Measurements from ENCODE around the gene CD79B. TPM values are rescaled to one million over a fixed set of nuclear protein-coding genes. Genes with fewer than 3 reads are reported as not detected.
A peak's percentile ranks its signal among the peaks of the same experiment; 100 is the strongest.

CD79B gene
- total and polyA plus RNA-seq, 3 donors from 2014 or later = 0.62 to 4.3 (median 0.87) TPM

DNA sequence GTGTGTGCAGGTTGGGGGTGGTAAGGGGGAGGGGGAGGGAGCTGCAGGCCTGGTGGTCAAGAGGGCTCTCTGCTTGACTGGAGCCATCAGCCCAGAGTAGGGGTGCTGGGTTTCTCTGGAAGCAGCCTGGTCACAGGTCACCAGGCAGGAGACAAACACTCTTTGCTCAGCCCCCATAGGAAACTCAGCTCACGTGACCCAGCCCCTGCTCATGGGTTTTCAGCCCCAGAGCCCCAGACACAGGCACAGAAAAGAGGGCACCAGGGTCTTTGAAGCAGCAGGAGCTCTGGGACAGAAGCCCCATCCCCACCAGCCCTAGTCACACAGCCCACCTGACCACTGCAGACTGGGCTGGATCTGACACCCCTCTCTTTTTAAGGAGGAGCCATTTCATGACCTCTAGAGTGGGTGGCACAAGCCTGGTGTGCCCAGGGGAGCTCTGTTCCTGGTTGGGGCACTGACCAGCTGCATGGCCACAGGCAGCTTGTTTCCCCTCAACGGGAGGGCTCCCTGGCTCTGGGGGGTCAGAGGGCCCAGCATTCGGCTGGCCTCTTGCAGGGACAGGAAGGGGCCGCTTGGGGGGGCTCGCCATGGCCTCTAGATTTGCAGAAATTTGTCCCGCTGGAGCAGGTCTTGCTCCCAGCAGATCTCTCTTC lies 13.8 kb upstream of the CD79B start:
- intact Hi-C loops (cut with DNase I; ENCODE audit: low total_unique reads) = no loop called here
- 75 to 90% methylated on average over 3 to 6 of the region's 6 CpGs for WGBS, 2 donors

DNA sequence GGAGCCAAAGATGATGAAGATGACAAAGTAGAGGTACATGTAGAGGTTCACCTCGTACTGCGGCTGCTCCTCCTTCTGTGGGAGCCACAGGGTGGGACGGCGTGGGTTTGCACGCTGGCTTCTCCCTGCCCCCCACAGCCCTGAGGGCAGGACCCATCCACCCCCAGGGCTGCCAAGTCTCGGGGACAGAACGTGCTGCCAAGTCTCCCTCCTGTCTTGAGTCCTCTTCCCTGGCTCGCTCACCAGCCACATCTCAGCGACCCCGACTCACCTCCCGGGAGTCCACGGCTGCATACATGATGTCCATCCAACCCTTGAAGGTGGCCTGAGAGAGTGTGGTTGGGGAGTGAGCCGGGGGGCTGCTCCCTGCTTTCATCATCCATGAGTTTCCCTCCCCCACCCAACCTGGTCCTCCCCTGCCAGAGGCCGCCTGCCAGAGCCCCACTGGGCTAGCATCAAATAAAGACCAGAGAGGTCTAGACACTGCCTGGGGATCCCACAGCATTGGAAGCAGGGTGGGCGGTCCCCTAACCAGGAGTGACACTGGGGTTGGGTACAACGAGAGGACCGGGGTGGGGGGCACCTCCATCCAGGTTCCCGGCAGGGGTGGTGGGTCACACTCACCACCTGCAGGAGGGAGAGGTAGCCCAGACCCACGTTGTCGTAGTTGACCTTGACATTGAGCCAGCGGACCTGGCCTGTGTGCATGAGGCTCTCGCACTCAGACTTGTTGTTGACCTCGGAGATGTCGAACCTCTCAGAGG lies 12.8 kb upstream of the CD79B start:
- H3K4me3 ChIP-seq = no peak overlapping the region
- H3K27ac ChIP-seq = no peak overlapping the region
- no peaks in the 10 kb centered on the region for H3K4me1 ChIP-seq
- H3K36me3 ChIP-seq (ENCODE audit: low read depth, missing control alignments) = no peaks in the 10 kb centered on the region
- no peaks in the 10 kb centered on the region for H3K9me3 ChIP-seq
- intact Hi-C loops (cut with DNase I; ENCODE audit: low total_unique reads) = no loop called here
- no peak for TF ChIP-seq POLR2A (IDR thresholded peaks at IDR 0.05)
- TF ChIP-seq, protein P1, sequence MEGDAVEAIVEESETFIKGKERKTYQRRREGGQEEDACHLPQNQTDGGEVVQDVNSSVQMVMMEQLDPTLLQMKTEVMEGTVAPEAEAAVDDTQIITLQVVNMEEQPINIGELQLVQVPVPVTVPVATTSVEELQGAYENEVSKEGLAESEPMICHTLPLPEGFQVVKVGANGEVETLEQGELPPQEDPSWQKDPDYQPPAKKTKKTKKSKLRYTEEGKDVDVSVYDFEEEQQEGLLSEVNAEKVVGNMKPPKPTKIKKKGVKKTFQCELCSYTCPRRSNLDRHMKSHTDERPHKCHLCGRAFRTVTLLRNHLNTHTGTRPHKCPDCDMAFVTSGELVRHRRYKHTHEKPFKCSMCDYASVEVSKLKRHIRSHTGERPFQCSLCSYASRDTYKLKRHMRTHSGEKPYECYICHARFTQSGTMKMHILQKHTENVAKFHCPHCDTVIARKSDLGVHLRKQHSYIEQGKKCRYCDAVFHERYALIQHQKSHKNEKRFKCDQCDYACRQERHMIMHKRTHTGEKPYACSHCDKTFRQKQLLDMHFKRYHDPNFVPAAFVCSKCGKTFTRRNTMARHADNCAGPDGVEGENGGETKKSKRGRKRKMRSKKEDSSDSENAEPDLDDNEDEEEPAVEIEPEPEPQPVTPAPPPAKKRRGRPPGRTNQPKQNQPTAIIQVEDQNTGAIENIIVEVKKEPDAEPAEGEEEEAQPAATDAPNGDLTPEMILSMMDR (IDR thresholded peaks at IDR 0.05) = no peak
- whole genome bisulfite sequencing, 2 donors = 64 to 67% methylated on average over 15 to 24 of the region's 24 CpGs
- DNase-seq = no peak
- H3K27me3 ChIP-seq = no peaks in the 10 kb centered on the region

More for the DNA sequence above, 13.8 kb upstream of the CD79B start:
- DNase-seq = no peak
- Histone ChIP-seq H3K4me1 (no peaks in the 10 kb centered on the region), H3K4me3 (no peak overlapping the region), H3K9me3 (no peaks in the 10 kb centered on the region), H3K27me3 (no peaks in the 10 kb centered on the region), H3K27ac (no peak overlapping the region), H3K36me3 (ENCODE audit: low read depth, missing control alignments) (no peaks in the 10 kb centered on the region)
- no peak for TF ChIP-seq POLR2A (IDR thresholded peaks at IDR 0.05)
- TF ChIP-seq, protein P1 (IDR thresholded peaks at IDR 0.05) = no peak

DNA sequence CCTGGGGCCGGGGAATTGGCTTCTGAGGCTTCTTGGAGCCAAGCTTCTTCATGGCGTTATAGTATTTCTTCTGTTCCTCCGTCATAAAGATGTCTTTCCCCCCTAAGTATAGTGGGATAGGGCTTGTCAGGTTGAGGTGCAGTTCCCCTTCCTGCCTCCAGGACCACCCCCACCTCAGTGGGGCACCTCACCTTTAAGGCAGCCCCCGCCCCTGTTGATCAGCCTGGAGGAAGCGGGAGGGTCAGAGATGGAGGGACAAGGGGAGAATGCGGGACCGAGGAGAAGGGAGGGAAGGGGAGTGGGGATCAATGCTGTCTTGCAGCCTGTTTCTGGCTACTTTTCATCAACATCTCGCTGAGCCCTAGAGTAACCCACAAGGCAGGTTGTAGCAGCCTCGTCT lies 11.6 kb upstream of the CD79B start:
- Histone ChIP-seq H3K9me3 (no peaks in the 10 kb centered on the region), H3K4me1 (no peaks in the 10 kb centered on the region), H3K27ac (no peak overlapping the region), H3K27me3 (no peaks in the 10 kb centered on the region), H3K36me3 (ENCODE audit: low read depth, missing control alignments) (no peaks in the 10 kb centered on the region), H3K4me3 (no peak overlapping the region)
- TF ChIP-seq POLR2A (IDR thresholded peaks at IDR 0.05) = no peak
- TF ChIP-seq, protein P1 (IDR thresholded peaks at IDR 0.05) = peak in 1 of 3 experiments; percentile 14
- DNase-seq = no peak
- WGBS, 2 donors = 90 to 94% methylated on average over 9 of the region's 9 CpGs
- intact Hi-C loops (cut with DNase I; ENCODE audit: low total_unique reads) = no loop called here

DNA sequence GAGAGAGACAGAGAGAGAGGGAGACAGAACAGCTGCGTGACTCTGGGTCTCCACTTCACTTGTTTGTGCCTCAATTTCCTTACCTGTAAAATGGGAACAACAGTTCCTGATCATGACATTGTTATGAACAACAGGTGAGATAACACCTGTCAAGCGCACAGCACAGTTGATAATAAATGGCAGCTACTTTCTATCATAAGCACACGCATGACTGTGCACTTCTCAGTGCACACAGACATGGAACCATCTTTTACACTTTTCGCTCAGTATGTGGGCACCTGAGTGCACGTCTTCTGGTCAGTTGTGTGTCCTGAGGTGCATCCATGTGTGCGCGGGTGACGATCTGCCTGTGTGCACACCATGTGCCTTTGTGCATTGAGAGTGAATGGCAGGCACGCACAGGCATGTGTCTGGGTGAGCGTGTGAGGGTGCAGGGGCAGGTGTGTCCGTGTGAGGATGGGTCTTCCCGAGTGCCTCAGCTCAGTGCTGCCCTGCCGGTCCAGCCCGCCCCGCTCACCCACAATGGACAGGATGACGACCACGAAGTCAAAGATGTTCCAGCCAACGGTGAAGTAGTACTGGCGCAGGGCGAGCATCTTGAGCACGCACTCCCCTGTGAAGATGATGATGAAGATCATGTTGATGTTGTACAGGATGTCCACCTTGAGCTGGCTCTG lies 10.3 kb upstream of the CD79B start:
- 93 to 96% methylated on average over 21 of the region's 21 CpGs for WGBS, 2 donors

More for the DNA sequence above, 10.3 kb upstream of the CD79B start:
- intact Hi-C loops (cut with DNase I; ENCODE audit: low total_unique reads) = no loop called here
- no peaks in the 10 kb centered on the region for H3K36me3 ChIP-seq (ENCODE audit: low read depth, missing control alignments)
- DNase-seq = no peak
- no peak overlapping the region for H3K27ac ChIP-seq
- no peaks in the 10 kb centered on the region for H3K9me3 ChIP-seq
- no peaks in the 10 kb centered on the region for H3K27me3 ChIP-seq
- H3K4me3 ChIP-seq = no peak overlapping the region
- TF ChIP-seq POLR2A (IDR thresholded peaks at IDR 0.05) = no peak
- TF ChIP-seq, protein P1 (IDR thresholded peaks at IDR 0.05) = no peak
- H3K4me1 ChIP-seq = no peaks in the 10 kb centered on the region

All from testis (tissue), 3 donors.